Hepatocyte (in vitro differentiated cells): ENCODE results near the gene MRPL14. TPM values are rescaled to one million over a fixed set of nuclear protein-coding genes. Genes with fewer than 3 reads are reported as not detected.
"Not testable (repeated sequence)": the region's sequence is repeated elsewhere in the genome, so short reads cannot be mapped to it uniquely, and the experiment has no call there.

Experiments
- DNase-seq: peaks from one replicate; pipeline ENCODE4 v3.0.0-alpha.2; 2016; ENCODE audit warnings: low spot score
- H2AFZ ChIP-seq: fragments of 200-600 bp; sonication (generic); 2 replicates; pipeline ENCODE4 v1.6.0; 2016; ENCODE audit warnings: antibody characterized with exemption, mild to moderate bottlenecking
- H3K27ac ChIP-seq: fragments of 200-600 bp; sonication (generic); 2 replicates; pipeline ENCODE4 v1.5.1; 2016; ENCODE audit warnings: mild to moderate bottlenecking
- H3K27me3 ChIP-seq: fragments of 200-600 bp; sonication (generic); 2 replicates; pipeline ENCODE4 v1.6.1; 2016
- H3K36me3 ChIP-seq: fragments of 200-600 bp; sonication (generic); replicated peaks from 2 replicates; pipeline ENCODE4 v1.5.1; 2016; ENCODE audit warnings: low read depth; ENCODE audit not compliant: insufficient read depth
- H3K4me1 ChIP-seq: fragments of 200-600 bp; sonication (generic); 2 replicates; pipeline ENCODE4 v1.5.1; 2016; ENCODE audit warnings: mild to moderate bottlenecking, moderate library complexity; ENCODE audit not compliant: insufficient read depth
- H3K4me2 ChIP-seq: fragments of 200-600 bp; sonication (generic); 2 replicates; pipeline ENCODE4 v1.6.0; 2016
- H3K4me3 ChIP-seq: fragments of 200-600 bp; sonication (generic); 2 replicates; pipeline ENCODE4 v1.5.1; 2016; ENCODE audit warnings: mild to moderate bottlenecking
- H3K79me2 ChIP-seq: fragments of 200-600 bp; sonication (generic); 2 replicates; pipeline ENCODE4 v1.6.0; 2017; ENCODE audit warnings: mild to moderate bottlenecking
- H3K9me2 ChIP-seq: fragments of 200-600 bp; sonication (generic); replicated peaks from 2 replicates; pipeline ENCODE4 v1.6.0; 2017; ENCODE audit warnings: mild to moderate bottlenecking; ENCODE audit not compliant: insufficient read depth
- H3K9me3 ChIP-seq: fragments of 200-600 bp; sonication (generic); 2 replicates; pipeline ENCODE4 v1.5.1; 2016; ENCODE audit warnings: low read depth, mild to moderate bottlenecking
- H4K20me1 ChIP-seq: fragments of 200-600 bp; sonication (generic); 2 replicates; pipeline ENCODE4 v1.6.0; 2016; ENCODE audit warnings: mild to moderate bottlenecking; ENCODE audit not compliant: insufficient read depth, poor library complexity, severe bottlenecking
- EZH2 ChIP-seq: fragments of 200-600 bp; sonication (generic); IDR thresholded peaks from 2 replicates; pipeline ENCODE4 v1.6.1; 2016; ENCODE audit warnings: antibody characterized with exemption, mild to moderate bottlenecking, borderline replicate concordance
- EZH2phosphoT487 ChIP-seq: fragments of 200-600 bp; sonication (generic); IDR thresholded peaks from one replicate; pipeline ENCODE4 v1.6.1; 2018; ENCODE audit warnings: antibody characterized with exemption, mild to moderate bottlenecking, low read depth, moderate library complexity; ENCODE audit not compliant: unreplicated experiment, severe bottlenecking
- WGBS: methylation state at CpG from one replicate; pipeline ENCODE4 v1.1.6; 2016; ENCODE audit warnings: low lambda C conversion rate; ENCODE audit errors: missing lambda C conversion rate; 5-methylcytosine and 5-hydroxymethylcytosine counted together
- polyA plus RNA-seq: library from polyadenylated mRNA; unstranded; fragments of >200 nt; fragmentation: Nextera tagmentation; extraction: Ambion mirVana; gene quantifications from 2 replicates; pipeline ENCODE4 v1.2.1, GENCODE V29; 2016
- total RNA-seq: library from RNA; depleted of rRNA; stranded (reverse); fragments of >200 nt; gene quantifications from 2 replicates; pipeline ENCODE4 v1.2.3, GENCODE V29; 2014
- TF ChIP-seq, protein P1 (sequence below): fragments of 200-600 bp; sonication (generic); IDR thresholded peaks from 2 replicates; pipeline ENCODE4 v1.5.1; 2016; ENCODE audit warnings: antibody characterized with exemption, mild to moderate bottlenecking; ENCODE audit not compliant: poor library complexity

MRPL14 gene
- total and polyA plus RNA-seq, 2 experiments from 2014 or later = 58.3 to 124 TPM

DNA sequence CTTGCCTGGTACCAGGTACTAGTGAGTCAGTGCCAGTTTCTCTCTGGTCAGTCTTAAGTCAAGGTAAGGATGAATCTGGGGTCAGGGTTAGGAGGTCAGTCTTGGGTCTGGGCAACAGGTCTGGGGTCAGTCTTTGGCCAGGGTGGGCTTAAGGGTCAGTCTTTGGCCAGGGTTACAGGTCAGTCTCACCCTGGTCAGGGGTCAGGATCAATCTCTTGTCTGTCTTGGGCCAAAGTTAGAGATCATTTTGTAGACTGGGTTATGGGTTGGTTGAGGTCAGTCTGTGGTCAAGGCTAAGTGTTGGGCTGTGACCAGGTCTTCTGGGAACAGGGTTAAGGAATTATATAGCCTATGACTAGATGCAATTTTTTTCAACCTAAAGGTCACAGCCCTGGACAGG is 18.6 kb upstream of the MRPL14 start:
- Histone ChIP-seq H2AFZ (no peak overlapping the region), H3K4me3 (no peak overlapping the region), H3K27ac (no peak overlapping the region), H4K20me1 (no peaks in the 10 kb centered on the region), H3K4me2 (no peak overlapping the region), H3K36me3 (no peaks in the 10 kb centered on the region), H3K27me3 (no peaks in the 10 kb centered on the region), H3K9me2 (no peaks in the 10 kb centered on the region), H3K4me1 (no peaks in the 10 kb centered on the region), H3K9me3 (no peaks in the 10 kb centered on the region), H3K79me2 (no peaks in the 10 kb centered on the region)
- no peak for TF ChIP-seq EZH2phosphoT487
- no peak for TF ChIP-seq EZH2
- TF ChIP-seq, protein P1, sequence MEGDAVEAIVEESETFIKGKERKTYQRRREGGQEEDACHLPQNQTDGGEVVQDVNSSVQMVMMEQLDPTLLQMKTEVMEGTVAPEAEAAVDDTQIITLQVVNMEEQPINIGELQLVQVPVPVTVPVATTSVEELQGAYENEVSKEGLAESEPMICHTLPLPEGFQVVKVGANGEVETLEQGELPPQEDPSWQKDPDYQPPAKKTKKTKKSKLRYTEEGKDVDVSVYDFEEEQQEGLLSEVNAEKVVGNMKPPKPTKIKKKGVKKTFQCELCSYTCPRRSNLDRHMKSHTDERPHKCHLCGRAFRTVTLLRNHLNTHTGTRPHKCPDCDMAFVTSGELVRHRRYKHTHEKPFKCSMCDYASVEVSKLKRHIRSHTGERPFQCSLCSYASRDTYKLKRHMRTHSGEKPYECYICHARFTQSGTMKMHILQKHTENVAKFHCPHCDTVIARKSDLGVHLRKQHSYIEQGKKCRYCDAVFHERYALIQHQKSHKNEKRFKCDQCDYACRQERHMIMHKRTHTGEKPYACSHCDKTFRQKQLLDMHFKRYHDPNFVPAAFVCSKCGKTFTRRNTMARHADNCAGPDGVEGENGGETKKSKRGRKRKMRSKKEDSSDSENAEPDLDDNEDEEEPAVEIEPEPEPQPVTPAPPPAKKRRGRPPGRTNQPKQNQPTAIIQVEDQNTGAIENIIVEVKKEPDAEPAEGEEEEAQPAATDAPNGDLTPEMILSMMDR = no peak
- DNase-seq = no peak

DNA sequence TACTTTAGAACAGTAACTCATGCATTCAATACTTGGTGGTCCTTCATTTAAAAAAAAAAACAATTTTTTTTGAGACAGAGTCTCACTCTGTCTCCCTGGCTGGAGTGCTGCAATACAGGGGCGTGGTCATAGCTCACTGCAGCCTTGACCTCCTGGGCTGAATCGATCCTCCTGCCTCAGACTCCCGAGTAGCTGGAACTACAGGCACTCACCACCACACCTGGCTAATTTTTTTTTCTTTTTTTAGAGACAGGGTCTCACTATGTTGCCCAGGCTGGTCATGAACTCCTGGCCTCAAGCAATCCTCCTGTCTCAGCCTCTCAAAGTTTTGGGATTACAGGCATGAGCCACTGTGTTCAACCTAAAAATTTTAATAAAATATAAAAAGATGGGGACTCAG is 17.3 kb upstream of the MRPL14 start:
- H3K4me3 ChIP-seq, H3K9me2 ChIP-seq, H3K4me2 ChIP-seq, H3K27ac ChIP-seq, H3K9me3 ChIP-seq, H3K27me3 ChIP-seq, H3K79me2 ChIP-seq, H4K20me1 ChIP-seq, H3K36me3 ChIP-seq, H3K4me1 ChIP-seq, H2AFZ ChIP-seq, DNase-seq: not testable (repeated sequence)
- WGBS = 86% methylated on average over 3 of the region's 3 CpGs

DNA sequence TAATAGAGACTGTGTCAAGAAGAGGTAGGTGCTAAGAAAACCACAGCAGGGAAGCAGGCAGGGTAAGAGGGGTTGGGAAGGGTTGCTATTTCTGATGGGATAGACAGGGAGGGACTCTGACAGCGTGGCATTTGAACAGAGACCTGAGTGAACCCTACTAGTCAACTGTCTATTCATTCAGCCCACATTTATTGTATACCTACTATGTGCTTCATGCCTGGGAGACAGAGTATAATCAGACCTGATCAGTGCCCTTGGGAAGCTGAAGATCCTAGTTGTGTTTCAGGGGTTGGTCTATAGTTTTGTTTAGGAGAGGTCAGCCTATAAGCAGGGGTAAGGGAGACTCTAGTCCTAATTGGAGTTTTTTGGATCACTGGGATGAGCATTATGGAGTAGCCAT is 16.5 kb upstream of the MRPL14 start:
- no peak overlapping the region for H3K4me2 ChIP-seq

DNA sequence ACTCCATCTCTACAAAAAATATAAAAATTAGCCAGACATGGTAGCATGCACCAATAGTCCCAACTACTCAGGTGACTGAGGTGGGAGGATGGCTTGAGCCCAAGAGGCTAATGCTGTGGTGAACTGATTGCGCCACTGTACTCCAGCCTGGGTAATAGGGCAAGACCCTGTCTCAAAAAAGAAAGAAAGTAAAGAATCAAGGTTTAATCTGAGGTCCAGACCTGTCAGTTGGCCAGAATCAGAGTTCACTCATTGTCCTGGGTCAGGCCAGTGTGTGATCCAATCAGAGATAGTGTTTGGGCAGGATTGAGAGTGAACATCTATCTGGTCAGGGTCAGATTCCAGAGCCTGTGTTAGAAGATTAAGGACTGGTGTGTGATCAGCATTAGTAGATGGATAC is 15.6 kb upstream of the MRPL14 start:
- no peak overlapping the region for H2AFZ ChIP-seq
- H3K9me3 ChIP-seq = no peaks in the 10 kb centered on the region
- H3K4me3 ChIP-seq = no peak overlapping the region
- no peak overlapping the region for H3K27ac ChIP-seq
- 100% methylated on average over 1 of the region's 1 CpG for WGBS
- TF ChIP-seq EZH2phosphoT487 (no peak), EZH2 (no peak)
- TF ChIP-seq, protein P1 = no peak
- H3K4me1 ChIP-seq = no peaks in the 10 kb centered on the region
- no peak overlapping the region for H3K4me2 ChIP-seq
- H3K9me2 ChIP-seq = no peaks in the 10 kb centered on the region
- no peak for DNase-seq
- H3K27me3 ChIP-seq = no peaks in the 10 kb centered on the region
- no peaks in the 10 kb centered on the region for H3K79me2 ChIP-seq
- H4K20me1 ChIP-seq = no peaks in the 10 kb centered on the region
- H3K36me3 ChIP-seq = no peaks in the 10 kb centered on the region

More for the DNA sequence above, 16.5 kb upstream of the MRPL14 start:
- H4K20me1 ChIP-seq = no peaks in the 10 kb centered on the region
- H3K27ac ChIP-seq = no peak overlapping the region
- 94% methylated on average over 1 of the region's 1 CpG for WGBS
- H3K9me2 ChIP-seq = no peaks in the 10 kb centered on the region
- no peak overlapping the region for H2AFZ ChIP-seq
- no peak for DNase-seq
- no peak overlapping the region for H3K4me3 ChIP-seq
- no peaks in the 10 kb centered on the region for H3K36me3 ChIP-seq
- no peaks in the 10 kb centered on the region for H3K4me1 ChIP-seq
- H3K27me3 ChIP-seq = no peaks in the 10 kb centered on the region
- H3K9me3 ChIP-seq = no peaks in the 10 kb centered on the region
- no peaks in the 10 kb centered on the region for H3K79me2 ChIP-seq
- TF ChIP-seq EZH2phosphoT487 (no peak), EZH2 (no peak)
- TF ChIP-seq, protein P1 = no peak
